Stimulated activated CD8-positive, alpha-beta memory T cell treated with anti-CD3 and anti-CD28 coated beads, Interleukin-4, amount 100 ng/mL, for 4 hours (primary cell): ENCODE data around the gene DGKB.

Experiments
- DNase-seq, 2 donors: peaks; one replicate each; pipeline ENCODE4 v3.0.0-alpha.2; 2020; ENCODE audit warnings: low read depth in 2 of 2, low spot score in 1 of 2

The DGKB gene

DNA sequence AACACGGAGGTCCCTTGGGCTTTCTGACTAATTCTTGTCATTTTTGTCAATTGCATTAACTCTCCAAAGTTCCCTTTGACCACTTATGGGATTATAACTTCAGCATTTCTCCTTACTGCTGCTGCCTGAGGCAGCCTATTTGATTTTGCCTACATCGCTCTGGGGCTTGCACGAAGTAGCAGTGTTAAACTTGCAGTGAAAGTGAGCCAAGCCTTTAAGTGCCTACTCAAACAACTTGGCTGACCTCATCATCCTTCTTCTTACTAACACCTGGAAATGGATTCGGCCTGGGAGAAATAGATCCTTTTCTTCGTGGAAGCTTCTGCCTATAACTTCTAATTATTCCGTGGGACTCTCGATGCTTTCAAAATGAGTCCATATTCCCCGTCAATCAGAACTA, 76.6 kb downstream of the DGKB start:
- DNase-seq: no peak

DNA sequence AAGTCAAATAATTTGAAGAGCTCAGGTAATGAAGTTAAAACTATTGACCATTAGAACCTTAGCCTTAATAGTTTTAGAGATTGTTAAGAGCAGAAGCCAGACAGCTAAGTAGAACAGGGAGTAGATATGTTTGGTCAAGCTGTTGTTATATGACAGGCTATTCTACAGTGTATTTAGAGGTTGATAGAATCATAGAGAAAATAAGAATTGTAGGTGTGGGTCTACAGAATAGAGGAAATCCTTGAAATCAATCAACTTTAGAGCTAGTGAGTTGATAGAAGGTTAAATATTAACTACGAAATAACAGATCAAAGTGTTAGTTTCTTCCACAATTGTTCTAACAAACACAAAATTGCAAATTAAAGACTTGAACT, 80.1 kb downstream of the DGKB start:
- DNase-seq: no peak

DNA sequence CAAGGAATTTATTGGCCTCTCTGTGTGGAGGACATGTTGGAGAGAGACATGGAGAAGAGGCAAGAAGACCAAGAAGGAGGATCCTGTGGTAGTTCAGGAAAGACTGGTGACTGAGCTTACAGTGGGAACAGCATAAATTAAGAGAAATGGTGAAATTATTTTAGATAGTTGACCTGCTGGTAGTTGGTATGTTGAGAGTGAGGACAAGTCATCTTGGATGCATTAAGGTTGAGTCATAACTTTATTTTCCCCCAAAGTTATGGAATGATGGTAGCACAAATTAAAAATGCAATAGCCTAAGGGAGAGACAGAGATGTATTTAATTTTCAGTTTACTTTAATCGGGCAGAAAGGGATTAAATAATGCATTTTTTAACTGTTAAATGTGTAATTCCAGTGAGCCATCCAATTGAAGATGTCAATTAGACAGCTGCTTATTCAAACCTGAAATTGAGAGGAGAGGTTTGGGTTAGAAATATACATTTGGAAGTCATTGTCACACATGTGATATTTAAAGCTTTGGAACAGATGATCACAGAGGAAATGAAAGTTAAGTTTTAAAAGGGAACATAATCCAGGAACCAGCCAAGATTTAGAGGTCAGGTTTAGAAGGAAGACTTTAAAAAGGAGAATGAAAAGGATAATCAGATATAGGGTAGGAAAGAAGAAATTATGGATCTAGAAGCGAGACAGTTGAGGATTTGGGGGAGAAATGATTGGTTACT, 80.6 kb downstream of the DGKB start:
- DNase-seq: no peak

DNA sequence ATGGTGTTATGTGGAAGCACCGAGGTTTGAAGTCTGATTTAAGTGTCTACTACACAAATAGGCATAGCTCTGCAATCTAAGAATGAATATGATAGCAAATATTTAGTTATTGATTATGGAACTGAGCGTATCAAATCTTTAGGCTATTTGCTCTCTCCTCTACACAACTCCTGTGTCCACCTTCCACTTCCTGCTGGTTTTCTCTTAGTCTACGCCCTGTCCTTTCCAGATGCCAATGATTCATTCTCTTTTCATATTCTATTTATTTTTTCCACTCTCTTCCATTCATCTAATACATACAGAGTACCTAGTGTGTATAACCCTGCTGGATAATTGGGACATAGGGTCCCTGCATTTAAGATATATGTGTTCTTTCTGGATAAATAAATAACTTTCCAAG, 83.7 kb downstream of the DGKB start:
- no peak for DNase-seq

DNA sequence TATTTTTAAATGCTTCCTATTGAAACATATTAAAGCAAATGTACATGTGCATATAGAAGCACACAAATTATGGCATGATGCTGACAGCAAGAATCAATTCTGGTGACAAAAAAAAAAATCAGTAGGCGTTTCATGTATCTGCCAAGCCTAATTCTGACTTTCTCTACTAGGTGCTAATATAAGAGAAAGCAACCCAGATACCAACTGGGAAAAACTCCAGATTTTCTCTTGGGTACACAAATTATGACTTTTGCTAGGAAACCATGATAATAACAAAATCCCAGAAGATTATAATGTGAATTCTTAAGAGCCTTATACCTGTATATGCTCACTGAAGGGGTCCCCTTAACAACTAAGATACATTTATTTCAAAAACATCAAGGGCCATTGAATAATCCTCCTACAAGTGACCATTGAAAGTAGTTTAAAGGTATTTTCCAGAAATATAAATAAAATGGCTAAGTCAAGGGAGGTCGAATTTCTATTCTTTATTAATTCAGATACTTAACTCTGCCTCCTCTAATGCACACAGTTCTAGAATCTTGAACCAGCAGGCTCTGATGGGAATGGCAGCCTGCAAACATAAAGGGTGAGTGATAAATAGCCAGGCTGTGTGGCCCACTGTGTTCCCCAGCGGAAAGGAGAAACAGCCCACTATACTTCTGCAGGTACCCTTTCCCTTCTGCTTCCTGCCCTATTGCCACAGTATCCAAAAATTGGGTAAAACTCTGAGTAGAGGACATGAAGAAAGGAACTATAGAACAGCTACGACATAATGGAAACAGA, 84.5 kb downstream of the DGKB start:
- DNase-seq: no peak

DNA sequence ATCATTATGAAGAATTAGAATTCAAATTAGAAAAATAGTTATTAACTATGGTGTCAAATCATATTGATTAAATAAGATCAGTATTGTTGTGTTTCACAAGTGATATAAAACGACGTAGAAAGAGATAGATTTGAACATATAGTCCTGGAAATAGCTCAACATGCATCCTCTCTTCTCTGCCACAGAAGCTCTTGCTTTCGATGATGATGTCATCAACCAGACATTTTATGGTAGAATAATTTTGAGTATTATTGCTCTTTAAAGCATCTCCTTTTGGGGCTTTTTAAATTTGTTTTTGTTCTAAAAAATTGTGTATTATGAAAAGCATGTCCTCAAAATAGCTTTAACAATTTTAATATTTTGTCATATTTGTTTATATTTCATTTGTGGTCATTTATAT, 95.0 kb downstream of the DGKB start:
- no peak for DNase-seq

DNA sequence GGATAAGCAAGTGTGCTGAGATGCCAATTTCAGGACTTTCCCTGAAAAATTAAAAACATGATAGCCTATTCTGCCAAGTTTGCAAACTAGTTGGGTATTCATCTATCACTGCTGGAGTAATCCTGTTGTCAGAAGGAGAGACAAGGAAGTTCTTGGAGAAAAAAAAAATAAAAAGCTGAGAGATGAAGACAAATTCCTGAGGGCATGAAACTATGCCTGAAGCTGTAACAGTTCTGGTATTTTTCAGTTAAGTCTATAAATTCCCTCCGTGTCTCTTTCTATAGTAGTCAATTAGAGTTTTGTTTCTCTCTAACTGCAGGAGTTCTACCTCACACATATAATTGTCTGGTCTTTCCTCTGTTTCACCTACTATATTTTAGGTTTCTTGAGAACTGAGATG, 95.7 kb downstream of the DGKB start:
- DNase-seq: no peak

DNA sequence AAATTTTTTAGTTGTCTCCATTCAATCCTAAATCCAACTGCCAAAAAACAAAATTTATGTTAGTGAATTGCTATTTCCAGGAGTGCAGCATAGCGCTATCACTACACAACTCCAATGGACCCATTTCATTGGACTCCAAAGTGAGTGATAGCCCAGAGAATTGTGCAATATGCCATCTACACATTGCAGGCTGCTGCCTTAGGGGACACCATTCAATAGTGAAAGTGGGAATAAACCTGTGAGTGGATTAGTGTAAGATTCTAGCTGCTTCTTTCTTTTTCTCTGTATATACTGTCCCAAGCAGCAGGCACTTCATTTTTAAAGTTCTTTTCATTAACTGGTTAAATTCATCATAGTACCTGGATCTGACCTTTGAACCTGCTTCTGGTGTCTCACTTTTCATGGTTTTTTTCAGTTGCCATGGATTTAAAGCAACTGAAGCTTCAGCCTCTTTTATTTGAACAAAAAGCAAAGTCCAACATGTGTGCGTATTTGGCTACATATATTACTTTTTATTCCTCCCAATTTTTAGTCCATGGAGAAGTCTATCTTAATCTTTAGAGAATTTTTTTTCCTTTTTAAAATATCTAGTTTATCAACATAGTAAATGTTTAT, 97.3 kb downstream of the DGKB start:
- DNase-seq: no peak

DNA sequence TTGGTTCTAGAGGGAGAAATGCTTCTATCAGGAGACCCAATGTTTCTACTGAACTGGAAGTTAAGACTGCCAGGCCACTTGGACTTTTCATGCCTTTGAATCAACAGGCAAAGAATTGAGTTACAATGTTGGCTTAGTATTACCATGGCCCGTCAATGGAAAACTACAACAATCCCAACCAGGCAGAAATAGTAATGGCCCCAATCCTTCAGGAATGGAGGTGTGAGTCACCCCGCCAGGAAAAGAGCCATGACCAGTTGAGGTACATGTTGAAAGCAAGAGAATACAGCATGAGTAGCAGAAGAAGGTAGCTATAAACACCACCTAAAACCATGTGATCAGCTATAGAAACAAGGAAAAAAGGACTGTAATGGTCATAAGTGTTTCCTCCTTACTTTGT, 101.9 kb downstream of the DGKB start:
- DNase-seq: no peak

DNA sequence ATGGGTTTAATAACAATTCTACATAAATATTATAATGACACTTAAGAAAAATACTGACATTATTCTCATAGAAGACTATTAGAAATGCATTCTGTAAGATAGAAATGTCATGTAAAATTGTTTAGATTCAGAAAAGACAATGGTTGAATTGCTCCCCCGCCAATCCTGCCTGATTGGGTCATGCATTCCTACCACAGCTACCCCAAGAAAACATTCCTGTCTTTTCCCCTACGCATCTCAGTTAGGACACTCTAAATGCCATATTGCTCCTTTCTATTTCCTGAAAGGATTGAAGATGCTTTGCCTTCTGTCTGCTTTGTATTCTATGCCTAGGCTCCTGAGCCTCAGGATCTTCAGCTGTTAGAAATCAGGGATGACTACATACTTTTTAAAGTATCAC, 109.4 kb downstream of the DGKB start:
- no peak for DNase-seq

DNA sequence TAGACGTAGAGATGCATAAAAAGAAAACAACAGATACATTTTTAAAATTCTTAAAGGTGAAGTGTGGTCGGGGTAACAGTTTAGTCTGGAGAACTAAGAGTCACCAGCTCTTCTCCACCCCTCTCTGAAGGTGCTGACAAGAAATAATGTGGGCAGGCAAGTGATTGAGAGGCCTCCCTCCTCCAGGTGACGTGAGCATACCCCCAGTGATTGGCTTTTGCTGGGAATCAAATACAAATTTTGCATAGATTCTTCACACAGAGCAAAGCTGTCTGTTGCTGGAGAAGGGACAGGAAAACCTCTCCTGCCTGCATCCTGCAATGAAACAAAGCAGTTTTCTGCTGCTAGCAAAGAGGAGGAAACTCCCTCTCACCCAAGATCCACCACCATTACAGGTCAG, 115.0 kb downstream of the DGKB start:
- DNase-seq: no peak

DNA sequence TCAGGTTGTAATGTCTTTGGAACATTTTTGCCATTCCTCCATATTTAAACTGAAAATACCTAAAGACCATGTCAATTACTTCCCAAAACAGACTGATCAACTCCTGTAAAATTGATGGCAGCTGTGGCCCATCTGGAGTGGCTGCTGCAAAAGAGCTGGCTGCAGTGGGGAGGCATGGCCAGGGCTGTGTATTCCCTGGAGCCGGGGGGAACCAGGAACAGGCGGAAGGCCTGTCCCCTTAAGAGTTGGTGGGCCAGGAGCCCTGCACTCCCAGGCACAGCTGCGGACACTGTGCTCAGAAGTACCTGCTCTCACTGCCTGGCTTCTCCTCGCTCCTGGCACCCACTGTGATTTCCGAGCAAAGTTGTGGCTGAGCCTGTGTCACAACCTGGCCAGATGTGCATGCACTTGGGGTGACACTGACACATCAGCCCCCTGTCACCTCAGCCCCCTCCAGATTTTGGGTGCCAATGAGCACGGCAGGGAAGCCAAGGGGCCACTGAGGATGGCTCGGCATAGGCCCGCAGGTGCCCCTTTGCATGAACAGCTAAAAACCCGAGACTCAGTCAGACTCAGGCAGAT, 116.1 kb downstream of the DGKB start:
- DNase-seq: no peak

DNA sequence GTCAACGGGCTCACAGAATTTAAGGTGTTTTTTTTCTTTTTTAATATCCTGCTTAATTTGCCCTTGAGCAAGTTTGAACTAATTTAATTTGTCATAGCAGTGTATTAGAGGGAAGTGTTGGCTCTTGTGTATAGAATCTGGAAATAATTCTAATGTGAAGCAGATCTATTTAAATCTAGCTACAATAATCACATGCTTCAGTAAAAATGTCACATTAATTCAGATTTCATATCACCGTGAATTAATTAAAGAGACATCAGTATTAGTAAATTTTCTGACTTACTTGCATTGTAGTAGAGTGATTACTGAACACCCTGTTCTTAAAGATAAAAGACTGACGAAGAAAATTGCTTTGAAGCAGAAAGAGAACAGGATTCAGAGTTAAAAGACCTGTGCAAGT, 124.7 kb downstream of the DGKB start:
- no peak for DNase-seq

DNA sequence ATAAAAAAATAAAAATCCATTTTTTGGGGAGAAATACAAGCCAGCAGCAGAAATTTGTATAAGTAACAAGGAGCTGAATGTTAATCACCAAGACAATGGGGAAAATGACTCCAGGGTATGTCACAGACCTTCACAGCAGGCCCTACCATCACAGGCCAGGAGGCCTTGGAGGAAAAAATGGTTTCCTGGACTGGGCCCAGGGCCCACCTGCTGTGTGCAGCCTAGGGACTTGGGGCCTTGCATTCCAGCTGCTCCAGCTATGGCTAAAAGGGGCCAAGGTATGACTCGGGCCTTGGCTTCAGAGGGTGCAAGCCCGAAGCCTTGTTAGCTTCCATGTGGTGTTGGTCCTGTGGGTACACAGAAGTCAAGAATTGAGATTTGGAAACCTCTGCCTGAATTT, 126.3 kb downstream of the DGKB start:
- no peak for DNase-seq

DNA sequence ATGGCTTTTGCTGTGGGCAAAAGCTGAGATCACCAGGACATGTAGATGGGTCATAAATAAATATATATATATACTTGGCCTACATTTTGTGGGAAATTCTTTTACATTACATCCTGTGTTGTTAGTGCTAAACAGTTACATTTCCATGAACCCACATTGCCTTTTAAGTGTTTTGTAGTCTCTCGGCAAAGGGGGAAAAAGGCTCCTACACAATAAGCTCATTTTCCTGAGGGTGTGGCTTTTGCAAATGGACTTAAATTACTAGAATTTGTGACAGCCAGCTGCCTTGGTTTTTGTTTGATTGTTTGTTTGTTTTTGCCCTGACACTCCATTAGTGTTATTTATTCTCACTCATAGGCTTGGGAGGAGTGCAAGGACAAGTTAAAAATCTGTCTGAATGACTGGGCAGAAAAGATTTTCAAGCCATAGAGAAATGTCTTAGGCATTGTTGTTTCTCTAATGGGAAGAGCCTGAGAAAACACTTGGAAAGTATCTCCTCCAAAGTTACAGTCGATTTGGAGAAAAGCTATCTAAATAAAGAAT, 128.8 kb downstream of the DGKB start:
- DNase-seq: no peak

DNA sequence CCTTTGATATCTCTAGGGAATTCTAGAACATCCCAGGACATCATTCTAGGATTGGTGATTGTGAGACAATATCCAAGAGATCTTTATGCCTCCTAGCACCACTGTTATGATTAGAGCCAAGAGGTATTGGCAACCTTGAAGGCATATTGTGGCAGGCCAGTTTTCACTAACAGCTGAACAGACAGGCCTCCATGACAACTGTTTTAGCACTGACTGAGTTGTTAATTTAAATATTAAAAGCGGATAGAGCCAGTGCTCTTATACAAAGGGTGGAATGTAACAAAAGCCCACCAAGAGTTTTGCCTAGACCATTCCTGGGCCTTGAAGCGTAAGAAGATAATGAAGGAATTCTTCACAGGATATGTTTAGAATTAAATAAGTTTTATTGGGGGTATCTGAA, 131.9 kb downstream of the DGKB start:
- no peak for DNase-seq

DNA sequence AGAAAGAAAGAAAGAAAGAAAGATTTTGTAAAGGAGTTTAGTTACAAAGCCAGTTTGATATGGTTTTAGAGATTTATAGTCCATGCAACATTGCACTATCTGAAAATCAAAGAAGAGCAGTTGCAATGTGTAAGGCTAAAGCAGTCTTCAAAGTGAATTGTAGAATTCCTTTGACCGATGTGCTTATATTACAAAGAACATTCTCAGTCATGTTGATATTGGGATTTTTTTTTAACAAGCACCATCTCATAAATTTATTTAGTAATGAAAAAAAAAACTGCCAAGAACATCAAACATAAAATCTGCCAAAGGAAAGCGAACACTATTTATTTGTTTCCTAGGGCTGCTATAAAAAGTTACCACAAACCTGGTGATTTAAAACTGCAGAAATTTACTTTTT, 133.3 kb downstream of the DGKB start:
- no peak for DNase-seq

DNA sequence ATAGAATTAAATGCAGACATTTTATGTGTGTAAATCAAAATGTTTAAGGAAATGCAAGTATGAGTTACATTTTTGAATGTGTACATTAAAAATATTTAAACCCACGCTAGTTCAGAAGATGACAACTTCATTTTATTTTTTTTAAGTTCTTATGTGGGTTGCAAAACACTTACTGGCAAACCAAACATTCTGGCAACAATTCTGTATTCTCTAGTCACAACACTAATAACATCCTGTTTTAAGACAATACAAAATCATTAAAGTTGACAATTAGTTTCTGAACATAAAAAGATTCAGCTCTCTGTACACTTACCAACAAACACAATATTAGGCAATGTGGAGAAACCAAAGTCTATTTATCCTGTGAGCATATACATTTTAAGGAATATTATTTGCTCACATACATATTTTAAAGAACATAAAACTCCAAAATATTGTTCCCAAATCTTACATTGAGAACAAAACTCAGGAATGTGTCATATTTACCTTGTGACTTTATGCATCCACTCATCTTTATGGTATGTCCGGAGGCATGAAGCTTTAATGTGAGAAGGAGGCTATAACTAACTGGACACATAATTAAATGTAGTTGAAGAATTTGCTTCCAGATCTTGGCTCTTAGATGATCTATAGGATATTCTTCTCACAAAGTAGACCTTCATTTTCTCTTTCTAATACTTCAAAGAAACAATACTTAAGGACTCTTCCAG, 134.7 kb downstream of the DGKB start:
- no peak for DNase-seq

DNA sequence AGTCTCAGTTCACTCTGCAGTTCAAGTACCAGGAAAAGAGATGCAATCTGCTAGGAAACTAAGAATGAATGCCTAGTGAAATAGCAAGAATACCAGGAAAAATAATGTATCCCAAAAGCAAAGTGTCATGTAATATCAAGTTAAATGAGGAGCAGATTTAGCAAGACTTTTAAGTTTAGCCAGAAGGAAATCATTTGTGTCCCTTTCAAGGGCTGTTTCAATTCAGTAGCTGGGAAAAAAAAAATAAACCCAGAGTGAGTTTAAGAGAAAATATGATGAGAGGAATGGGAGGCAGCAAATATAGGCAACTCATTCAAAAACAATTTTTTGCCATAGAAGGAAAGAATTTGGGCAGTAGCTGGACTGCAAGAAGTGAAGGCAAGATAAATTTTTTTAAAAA, 135.8 kb downstream of the DGKB start:
- no peak for DNase-seq

DNA sequence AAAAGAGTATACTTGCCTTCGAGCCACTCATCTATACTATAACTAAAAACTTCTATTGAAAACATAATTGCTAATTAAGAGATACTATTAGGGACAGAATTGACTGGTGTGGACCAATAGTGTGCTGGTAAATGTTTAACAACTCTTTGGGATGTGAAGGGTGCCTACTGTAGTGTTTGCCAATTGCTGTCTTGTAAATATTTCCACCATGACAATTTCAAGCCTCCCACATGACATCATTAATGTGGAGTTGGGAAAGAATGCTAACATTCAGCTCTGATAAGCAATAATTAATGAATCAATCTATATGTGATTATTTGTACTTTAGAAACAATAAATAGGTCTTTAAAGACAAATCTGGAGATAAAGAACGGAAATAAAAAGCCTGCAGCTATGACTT, 136.8 kb downstream of the DGKB start:
- DNase-seq: no peak

DNA sequence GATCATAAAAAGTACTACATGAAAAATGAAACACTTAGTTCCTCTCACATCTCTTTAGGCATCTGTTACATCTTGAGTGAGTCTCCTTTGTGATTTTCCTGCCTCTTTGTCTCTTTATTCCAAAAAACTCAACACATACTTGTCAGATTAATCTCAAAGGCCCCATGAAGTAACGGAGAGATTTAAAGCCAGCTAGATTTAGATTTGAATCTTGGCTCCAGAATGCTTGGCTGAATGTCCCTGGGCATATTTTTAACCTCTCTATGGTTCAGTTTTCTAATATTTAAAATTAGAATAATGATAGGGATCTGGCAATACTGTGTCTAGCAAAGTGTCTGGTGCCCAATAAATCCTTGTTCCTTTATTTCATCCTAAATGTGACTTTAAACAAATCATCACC, 140.0 kb downstream of the DGKB start:
- no peak for DNase-seq
